Measurements from ENCODE around the gene TMEM138. TPM values are rescaled to one million over a fixed set of nuclear protein-coding genes. Genes with fewer than 3 reads are reported as not detected.

Gene TMEM138
- total and polyA plus RNA-seq, 12 donors: 14.4 to 35.3 (median 17.8) TPM

GRCh38 chr11:61341706-61342105 is 20.5 kb upstream of the TMEM138 start:
- peaks cover 0 to under 1% (median 0%) of the 10 kb centered on the region in 9 donors for H3K4me1 ChIP-seq
- peaks cover 0 to 65% (median 0%) of the 10 kb centered on the region in 9 donors for H3K36me3 ChIP-seq
- TF ChIP-seq, protein P1, sequence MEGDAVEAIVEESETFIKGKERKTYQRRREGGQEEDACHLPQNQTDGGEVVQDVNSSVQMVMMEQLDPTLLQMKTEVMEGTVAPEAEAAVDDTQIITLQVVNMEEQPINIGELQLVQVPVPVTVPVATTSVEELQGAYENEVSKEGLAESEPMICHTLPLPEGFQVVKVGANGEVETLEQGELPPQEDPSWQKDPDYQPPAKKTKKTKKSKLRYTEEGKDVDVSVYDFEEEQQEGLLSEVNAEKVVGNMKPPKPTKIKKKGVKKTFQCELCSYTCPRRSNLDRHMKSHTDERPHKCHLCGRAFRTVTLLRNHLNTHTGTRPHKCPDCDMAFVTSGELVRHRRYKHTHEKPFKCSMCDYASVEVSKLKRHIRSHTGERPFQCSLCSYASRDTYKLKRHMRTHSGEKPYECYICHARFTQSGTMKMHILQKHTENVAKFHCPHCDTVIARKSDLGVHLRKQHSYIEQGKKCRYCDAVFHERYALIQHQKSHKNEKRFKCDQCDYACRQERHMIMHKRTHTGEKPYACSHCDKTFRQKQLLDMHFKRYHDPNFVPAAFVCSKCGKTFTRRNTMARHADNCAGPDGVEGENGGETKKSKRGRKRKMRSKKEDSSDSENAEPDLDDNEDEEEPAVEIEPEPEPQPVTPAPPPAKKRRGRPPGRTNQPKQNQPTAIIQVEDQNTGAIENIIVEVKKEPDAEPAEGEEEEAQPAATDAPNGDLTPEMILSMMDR (IDR thresholded peaks at IDR 0.05): no peak
- DNase-seq (no peak), ATAC-seq (no peak)
- no peaks in the 10 kb centered on the region for H3K27me3 ChIP-seq
- no peaks in the 10 kb centered on the region for H3K9me3 ChIP-seq
- 94 to 98% methylated on average over 4 of the region's 4 CpGs for WGBS, 2 donors
- H3K27ac ChIP-seq: no peak overlapping the region
- no peak overlapping the region for H3K4me3 ChIP-seq
- intact Hi-C loops (cut with DNase I): no loop called here

DNA sequence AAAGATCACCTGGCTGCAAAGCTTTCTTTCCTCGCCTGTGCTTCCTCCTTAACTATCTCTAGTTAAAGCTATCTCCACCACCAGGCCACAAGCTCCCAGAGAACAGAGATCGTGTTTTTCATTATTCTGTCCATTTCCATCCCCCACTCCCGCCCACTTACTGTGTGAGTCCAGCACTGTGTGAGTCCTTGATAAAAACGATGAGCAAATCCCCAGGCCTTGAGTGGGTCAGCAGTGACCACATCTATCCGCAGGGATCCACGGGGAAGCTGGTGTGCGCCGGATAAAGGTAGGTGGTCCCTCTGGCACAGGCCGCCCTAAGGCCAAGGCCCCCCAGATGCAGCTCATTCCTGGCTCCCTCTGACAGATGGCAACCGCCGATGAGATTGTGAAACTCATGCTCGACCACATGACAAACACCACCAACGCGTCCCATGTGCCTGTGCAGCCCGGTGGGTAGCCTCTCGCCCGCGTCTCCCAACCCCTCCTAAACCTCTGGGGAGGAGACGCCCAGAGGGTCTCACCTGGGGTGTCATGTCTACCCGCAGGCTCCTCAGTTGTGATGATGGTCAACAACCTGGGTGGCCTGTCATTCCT is 19.9 kb upstream of the TMEM138 start:
- DNase-seq (no peak), ATAC-seq (no peak)
- Histone ChIP-seq H3K27me3 (no peaks in the 10 kb centered on the region), H3K36me3 (peaks cover 0 to 71% (median 0%) of the 10 kb centered on the region in 9 donors), H3K4me3 (no peak overlapping the region), H3K9me3 (no peaks in the 10 kb centered on the region), H3K4me1 (no peaks in the 10 kb centered on the region), H3K27ac (no peak overlapping the region)
- intact Hi-C loops (cut with DNase I): no loop called here
- TF ChIP-seq, protein P1 (IDR thresholded peaks at IDR 0.05): no peak
- WGBS, 2 donors: 89 to 90% methylated on average over 20 of the region's 20 CpGs

GRCh38 chr11:61343792-61344745 is 18.1 kb upstream of the TMEM138 start:
- WGBS, 2 donors: 94 to 95% methylated on average over 29 of the region's 29 CpGs
- Histone ChIP-seq H3K9me3 (no peaks in the 10 kb centered on the region), H3K4me3 (no peak overlapping the region), H3K36me3 (peaks cover 0 to 78% (median 0%) of the 10 kb centered on the region in 9 donors), H3K27ac (no peak overlapping the region), H3K4me1 (peaks cover 0 to 11% (median 0%) of the 10 kb centered on the region in 9 donors), H3K27me3 (no peaks in the 10 kb centered on the region)
- intact Hi-C loops (cut with DNase I): no loop called here
- DNase-seq: no peak
- TF ChIP-seq, protein P1 (IDR thresholded peaks at IDR 0.05): no peak
- ATAC-seq: no peak

- WGBS, 2 donors: 58 to 60% methylated on average over 4 of the region's 4 CpGs
- H3K27me3 ChIP-seq: no peaks in the 10 kb centered on the region
- no peak for DNase-seq
- H3K27ac ChIP-seq: no peak overlapping the region
- H3K4me1 ChIP-seq: peaks cover 0 to 11% (median 0%) of the 10 kb centered on the region in 9 donors
- ATAC-seq: no peak
- H3K4me3 ChIP-seq: no peak overlapping the region
- intact Hi-C loops (cut with DNase I): no loop called here
- H3K36me3 ChIP-seq: peaks cover 0 to 80% (median 6%) of the 10 kb centered on the region in 9 donors
- H3K9me3 ChIP-seq: no peaks in the 10 kb centered on the region
- TF ChIP-seq, protein P1 (IDR thresholded peaks at IDR 0.05): no peak
These were observed 17.0 kb upstream of the TMEM138 start for GRCh38 chr11:61345170-61345610.

Measured in heart right ventricle (tissue), 16 donors.